Inflammatory macrophage (primary cell): Measurements from ENCODE around the gene TLR7.

Source experiments
- DNase-seq, 2 donors: peaks; one replicate each; pipeline ENCODE4 v3.0.0-alpha.2; 2020 to 2022

Gene TLR7

GRCh38 chrX:12891915-12892506 is 25.1 kb downstream of the TLR7 start:
- DNase-seq, result no peak

GRCh38 chrX:12892716-12893115 is 25.8 kb downstream of the TLR7 start:
- peak; percentile 44 to 60 for DNase-seq

- DNase-seq, result peak; percentile 40 to 49
These were observed 27.5 kb downstream of the TLR7 start for GRCh38 chrX:12894074-12895030.

- peak in 1 of 2 donors; percentile 9 for DNase-seq
These were observed 29.0 kb downstream of the TLR7 start for GRCh38 chrX:12895866-12896265.

GRCh38 chrX:12896935-12897334 is 30.1 kb downstream of the TLR7 start:
- DNase-seq, result peak; percentile 60 to 76

GRCh38 chrX:12898073-12898472 is 31.2 kb downstream of the TLR7 start:
- DNase-seq, result no peak

GRCh38 chrX:12899506-12899905 is 32.6 kb downstream of the TLR7 start:
- no peak for DNase-seq

GRCh38 chrX:12901486-12901885 is 34.6 kb downstream of the TLR7 start:
- DNase-seq, result peak; percentile 36 to 45

GRCh38 chrX:12903646-12904045 is 36.8 kb downstream of the TLR7 start:
- DNase-seq, result no peak

GRCh38 chrX:12906046-12906761 is 39.3 kb downstream of the TLR7 start, which contains the start of gene TLR8:
Gene TLR8 (plus strand): TSS chrX:12906620. CDS start chrX:12906707, 87 bp downstream.
- peak; percentile 57 to 77 for DNase-seq

- peak; percentile 29 to 71 for DNase-seq
These were observed 43.7 kb downstream of the TLR7 start for GRCh38 chrX:12910423-12911121.

- no peak for DNase-seq
These were observed 44.2 kb downstream of the TLR7 start for GRCh38 chrX:12911122-12911470.

- no peak for DNase-seq
These were observed 46.1 kb downstream of the TLR7 start for GRCh38 chrX:12912791-12913482.

- no peak for DNase-seq
These were observed 50.9 kb downstream of the TLR7 start for GRCh38 chrX:12917753-12918152.

GRCh38 chrX:12919051-12919450 is 52.2 kb downstream of the TLR7 start:
- DNase-seq, result peak; percentile 43 to 49

GRCh38 chrX:12919620-12920019 is 52.7 kb downstream of the TLR7 start:
- no peak for DNase-seq

- DNase-seq, result no peak
These were observed 54.1 kb downstream of the TLR7 start for GRCh38 chrX:12920990-12921389.

- DNase-seq, result no peak
These were observed 55.2 kb downstream of the TLR7 start for GRCh38 chrX:12921886-12922598.

- no peak for DNase-seq
These were observed 55.7 kb downstream of the TLR7 start for GRCh38 chrX:12922599-12922919.

- DNase-seq, result peak; percentile 25 to 42
These were observed 62.8 kb downstream of the TLR7 start for GRCh38 chrX:12929701-12930100.

- no peak for DNase-seq
These were observed 63.3 kb downstream of the TLR7 start for GRCh38 chrX:12930150-12930549.
